Ishikawa (cell line): ENCODE results near the gene RUVBL1.

Experiments
- CEBPB ChIP-seq: IDR thresholded peaks from 2 replicates; pipeline ENCODE4 v1.6.1; 2012
- CREB1 ChIP-seq: IDR thresholded peaks from 2 replicates; pipeline ENCODE4 v1.6.1; 2012; ENCODE audit warnings: low read depth
- EGR1 ChIP-seq: IDR thresholded peaks from 2 replicates; pipeline ENCODE4 v1.6.1; 2012
- EP300 ChIP-seq: IDR thresholded peaks from 2 replicates; pipeline ENCODE4 v1.6.1; 2012; ENCODE audit warnings: borderline replicate concordance
- FOXM1 ChIP-seq: IDR thresholded peaks from 2 replicates; pipeline ENCODE4 v1.6.1; 2012; ENCODE audit warnings: low read depth, borderline replicate concordance
- MAX ChIP-seq: IDR thresholded peaks from 2 replicates; pipeline ENCODE4 v1.6.1; 2012
- NFIC ChIP-seq: IDR thresholded peaks from 2 replicates; pipeline ENCODE4 v1.6.1; 2012
- RAD21 ChIP-seq: IDR thresholded peaks from 2 replicates; pipeline ENCODE4 v1.6.1; 2012; ENCODE audit warnings: low read depth
- REST ChIP-seq: IDR thresholded peaks from 2 replicates; pipeline ENCODE4 v1.6.1; 2012; ENCODE audit warnings: low read depth, mild to moderate bottlenecking
- TAF1 ChIP-seq: IDR thresholded peaks from 2 replicates; pipeline ENCODE4 v1.6.1; 2012; ENCODE audit warnings: low read depth, mild to moderate bottlenecking
- TCF12 ChIP-seq: IDR thresholded peaks from 2 replicates; pipeline ENCODE4 v1.6.1; 2012; ENCODE audit warnings: low read depth
- TEAD4 ChIP-seq: IDR thresholded peaks from 2 replicates; pipeline ENCODE4 v1.6.1; 2012
- USF1 ChIP-seq: IDR thresholded peaks from 2 replicates; pipeline ENCODE4 v1.6.1; 2012
- YY1 ChIP-seq: IDR thresholded peaks from 2 replicates; pipeline ENCODE4 v1.6.1; 2012; ENCODE audit warnings: low read depth
- ZBTB7A ChIP-seq: IDR thresholded peaks from 2 replicates; pipeline ENCODE4 v1.6.1; 2012; ENCODE audit warnings: low read depth

Gene RUVBL1

DNA sequence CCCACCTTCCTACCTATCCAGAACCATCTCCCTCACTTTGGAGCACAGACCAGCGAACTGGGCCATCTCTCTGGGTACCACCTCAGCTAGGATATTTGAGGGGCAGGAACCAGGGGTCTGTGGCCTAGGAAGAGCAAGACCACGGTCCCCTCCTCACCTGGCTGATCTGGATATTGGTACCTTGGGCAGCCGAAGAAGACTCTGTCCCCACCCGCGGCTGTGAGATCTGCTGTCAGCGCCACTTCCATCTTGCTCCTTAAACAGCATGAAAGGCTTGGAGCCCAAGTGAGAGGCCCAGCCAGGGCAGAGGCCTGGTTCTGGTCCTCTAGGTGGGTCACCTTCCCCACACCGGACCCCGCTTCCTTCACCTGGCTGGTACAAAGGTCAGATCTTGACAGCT lies 44.7 kb downstream of the RUVBL1 start:
- TF ChIP-seq RAD21: no peak
- TF ChIP-seq TEAD4: no peak
- TF ChIP-seq ZBTB7A: no peak
- no peak for TF ChIP-seq USF1
- no peak for TF ChIP-seq MAX
- no peak for TF ChIP-seq FOXM1
- no peak for TF ChIP-seq NFIC
- TF ChIP-seq EGR1: no peak
- TF ChIP-seq TAF1: no peak
- no peak for TF ChIP-seq CREB1
- TF ChIP-seq REST: no peak
- TF ChIP-seq EP300: no peak
- TF ChIP-seq CEBPB: no peak
- TF ChIP-seq TCF12: no peak

DNA sequence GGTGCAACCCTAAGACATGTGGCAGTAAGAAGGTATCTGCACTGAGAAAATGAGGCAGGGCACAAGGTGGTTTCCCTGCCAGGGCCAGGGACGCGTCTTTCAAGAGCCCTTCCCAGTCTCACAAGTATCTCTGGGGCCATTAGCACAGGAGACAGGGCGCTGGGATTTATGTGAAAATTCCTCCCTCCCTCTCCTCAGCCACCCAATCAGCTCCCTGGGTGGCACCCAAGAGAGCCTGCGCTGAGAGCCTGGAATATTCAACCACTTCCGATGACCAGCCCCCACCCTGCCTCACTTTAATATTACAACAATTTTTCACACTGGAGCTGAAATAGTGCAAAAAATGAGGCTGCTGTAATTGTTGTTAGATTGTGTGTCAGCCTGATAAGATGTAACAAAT lies 45.3 kb downstream of the RUVBL1 start:
- TF ChIP-seq CEBPB: no peak
- TF ChIP-seq TEAD4: no peak
- TF ChIP-seq ZBTB7A: no peak
- no peak for TF ChIP-seq REST
- TF ChIP-seq TAF1: no peak
- no peak for TF ChIP-seq TCF12
- TF ChIP-seq CREB1: no peak
- TF ChIP-seq NFIC: no peak
- no peak for TF ChIP-seq YY1
- TF ChIP-seq RAD21: no peak
- no peak for TF ChIP-seq MAX
- TF ChIP-seq USF1: no peak
- TF ChIP-seq EP300: no peak

- no peak for TF ChIP-seq ZBTB7A
- no peak for TF ChIP-seq TEAD4
- no peak for TF ChIP-seq FOXM1
- TF ChIP-seq EP300: no peak
- TF ChIP-seq REST: no peak
- TF ChIP-seq RAD21: no peak
- TF ChIP-seq CEBPB: no peak
- TF ChIP-seq USF1: no peak
- TF ChIP-seq MAX: no peak
- no peak for TF ChIP-seq CREB1
- no peak for TF ChIP-seq YY1
Observed at GRCh38 chr3:128077665-128078064, 45.9 kb downstream of the RUVBL1 start.

DNA sequence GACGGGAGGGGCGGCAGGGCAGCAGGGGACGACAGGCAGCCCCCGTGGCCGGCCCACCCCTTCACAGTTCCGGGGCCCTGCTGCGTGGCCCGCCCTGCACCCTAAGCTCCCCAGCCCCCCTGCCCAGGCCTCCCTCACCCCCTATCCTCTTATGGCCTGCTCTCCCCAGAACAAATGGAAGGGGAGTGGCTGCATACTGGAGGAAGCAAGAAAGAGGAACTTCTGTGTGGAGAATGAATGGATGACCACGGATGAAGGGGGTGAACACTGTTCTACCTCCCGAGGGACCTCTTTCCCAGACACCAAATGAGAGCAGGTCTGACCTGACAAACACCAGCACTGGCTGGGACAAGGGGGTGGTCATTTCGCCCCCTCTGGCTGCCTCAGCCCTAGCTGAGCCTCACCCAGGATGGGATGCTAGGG lies 46.4 kb downstream of the RUVBL1 start:
- TF ChIP-seq TAF1: no peak
- no peak for TF ChIP-seq TCF12
- no peak for TF ChIP-seq RAD21
